GM21447 (cell line): ENCODE results near the gene RPAIN.

Experiments
- ATAC-seq: cut with Tn5 transposase; IDR thresholded peaks from one replicate; pipeline ENCODE4 v1.9.1; 2021; ENCODE audit not compliant: unreplicated experiment

RPAIN gene

DNA sequence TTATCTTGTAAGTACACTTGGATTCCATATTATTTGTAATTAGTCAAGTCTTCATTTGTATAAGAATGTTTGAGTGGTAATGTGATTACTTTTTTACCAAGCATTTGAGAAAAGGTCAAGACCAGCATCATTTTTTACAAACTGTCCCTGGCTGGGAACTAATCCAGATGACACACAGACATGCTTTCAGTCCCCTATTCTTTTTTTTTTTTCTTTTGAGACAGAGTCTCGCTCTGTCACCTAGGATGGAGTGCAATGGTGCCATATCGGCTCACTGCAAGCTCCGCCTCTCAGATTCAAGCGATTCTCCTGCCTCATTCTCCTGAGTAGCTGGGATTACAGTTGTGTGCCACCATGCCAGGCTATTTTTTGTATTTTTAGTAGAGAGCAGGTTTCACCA, 61.5 kb downstream of the RPAIN start:
- ATAC-seq, result no peak
